HG03520 (cell line): ENCODE data around the gene WDR90.

ENCODE experiments used
- ATAC-seq: cut with Tn5 transposase; IDR thresholded peaks from one replicate; pipeline ENCODE4 v1.9.1; 2021; ENCODE audit warnings: mild to moderate bottlenecking, moderate library complexity; ENCODE audit not compliant: unreplicated experiment

The WDR90 gene

GRCh38 chr16:658679-659571 is 9.8 kb downstream of the WDR90 start:
- ATAC-seq, result no peak

DNA sequence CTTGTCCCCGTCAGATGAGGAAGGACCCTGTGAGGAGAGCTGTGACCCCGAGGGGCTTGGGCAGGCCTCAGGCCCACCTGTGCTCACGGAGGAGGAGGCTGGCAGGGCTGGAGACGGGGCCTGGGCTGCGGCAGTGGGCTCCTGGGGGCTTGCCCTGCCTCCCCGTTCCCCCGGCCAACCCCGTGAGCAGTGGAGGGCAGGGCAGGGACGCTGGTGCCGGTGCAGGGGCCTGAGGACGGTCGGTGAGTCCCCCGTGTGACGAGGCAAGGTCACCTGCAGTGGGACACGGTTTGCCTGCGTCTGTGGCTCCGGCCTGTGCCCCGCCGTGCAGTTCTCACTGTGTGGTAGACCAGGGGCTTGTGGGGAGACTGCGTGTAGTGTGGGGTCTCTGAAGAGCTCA is 10.5 kb downstream of the WDR90 start:
- no peak for ATAC-seq

- no peak for ATAC-seq
Observed at GRCh38 chr16:660132-660458, 10.9 kb downstream of the WDR90 start.

DNA sequence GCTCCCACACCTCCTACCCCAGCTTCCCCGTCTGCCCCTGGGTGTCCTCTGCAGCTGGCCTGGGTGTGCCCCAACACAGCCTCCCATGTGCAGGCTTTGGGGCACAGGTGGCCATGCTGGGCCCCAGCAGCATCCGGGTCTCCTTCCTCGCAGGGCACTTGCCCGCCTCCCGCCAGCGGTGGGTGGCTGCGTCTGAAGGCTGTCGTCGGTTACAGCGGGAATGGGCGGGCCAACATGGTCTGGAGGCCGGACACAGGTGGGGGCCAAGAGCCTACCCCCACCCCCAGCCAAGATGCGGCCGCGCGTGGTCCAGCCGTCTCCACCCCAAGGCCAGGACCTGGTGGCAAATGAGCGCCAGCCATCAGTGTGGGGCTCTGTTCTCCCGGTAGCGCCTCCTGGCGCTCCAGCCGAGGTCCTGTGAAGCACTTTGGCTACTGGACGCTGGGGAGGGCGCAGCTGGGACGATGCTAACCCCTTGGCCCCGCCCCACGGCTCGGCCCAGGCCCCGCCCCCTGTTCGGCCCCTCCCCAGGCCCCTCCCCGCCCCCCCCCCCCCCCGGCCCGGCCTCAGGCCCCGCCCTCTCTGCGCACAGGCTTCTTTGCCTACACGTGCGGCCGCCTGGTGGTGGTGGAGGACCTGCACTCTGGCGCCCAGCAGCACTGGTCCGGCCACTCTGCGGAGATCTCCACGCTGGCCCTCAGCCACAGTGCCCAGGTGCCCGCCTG is 11.5 kb downstream of the WDR90 start:
- ATAC-seq, result peak; percentile 47

DNA sequence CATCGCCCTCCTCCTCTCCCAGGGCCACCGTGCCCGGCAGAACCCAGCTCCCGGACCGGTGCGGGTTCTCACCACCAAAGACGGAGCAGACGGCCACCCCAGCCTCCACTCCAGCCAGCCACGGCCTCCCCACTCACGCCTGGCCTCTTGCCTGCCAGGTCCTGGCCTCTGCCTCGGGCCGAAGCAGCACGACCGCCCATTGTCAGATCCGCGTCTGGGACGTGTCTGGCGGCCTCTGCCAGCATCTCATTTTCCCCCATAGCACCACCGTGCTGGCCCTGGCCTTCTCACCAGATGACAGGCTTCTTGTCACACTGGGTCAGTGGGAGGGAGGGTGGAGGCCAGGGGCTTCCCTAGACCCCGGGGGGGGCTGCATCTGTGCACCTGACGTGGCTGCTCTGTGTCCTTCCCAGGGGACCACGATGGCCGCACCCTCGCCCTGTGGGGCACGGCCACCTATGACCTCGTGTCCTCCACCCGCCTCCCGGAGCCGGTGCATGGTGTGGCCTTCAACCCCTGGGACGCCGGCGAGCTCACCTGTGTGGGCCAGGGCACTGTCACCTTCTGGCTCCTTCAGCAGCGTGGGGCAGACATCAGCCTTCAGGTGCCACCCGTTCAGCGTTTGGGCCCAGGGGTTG is 12.1 kb downstream of the WDR90 start:
- no peak for ATAC-seq

DNA sequence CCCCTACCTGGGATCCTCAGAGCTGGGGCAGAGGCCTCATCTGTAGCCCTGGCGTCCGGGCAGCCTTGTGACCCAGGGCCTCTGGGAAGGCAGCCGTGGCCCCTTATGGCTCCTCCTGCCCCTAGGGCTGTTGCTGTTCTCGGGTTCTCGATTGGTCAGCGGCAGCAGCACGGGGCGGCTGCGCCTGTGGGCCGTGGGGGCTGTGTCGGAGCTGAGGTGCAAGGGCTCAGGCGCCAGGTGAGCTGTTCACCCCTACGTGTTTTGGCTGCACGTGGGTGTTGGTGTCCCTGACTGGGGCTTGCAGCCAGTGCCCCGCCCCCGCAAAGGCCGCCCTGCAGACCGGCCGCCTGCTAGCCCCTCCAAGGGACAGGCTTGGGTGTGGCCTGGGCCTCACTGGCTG is 12.9 kb downstream of the WDR90 start:
- no peak for ATAC-seq

DNA sequence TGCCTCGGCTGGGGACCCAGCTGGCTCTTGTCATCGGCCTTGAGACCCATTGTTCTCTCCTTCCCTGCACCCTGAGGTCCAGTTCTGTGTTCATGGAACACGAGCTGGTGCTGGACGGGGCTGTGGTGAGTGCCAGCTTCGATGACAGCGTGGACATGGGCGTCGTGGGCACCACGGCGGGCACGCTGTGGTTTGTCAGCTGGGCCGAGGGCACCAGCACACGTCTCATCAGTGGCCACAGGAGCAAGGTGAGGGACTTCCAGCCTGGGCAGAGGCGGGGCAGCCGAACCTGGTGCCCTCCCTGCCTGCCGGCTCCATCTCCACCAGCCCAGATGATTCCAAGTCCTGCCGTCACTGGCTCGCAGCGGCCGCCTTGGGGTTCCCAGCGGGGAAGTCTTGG is 13.4 kb downstream of the WDR90 start:
- no peak for ATAC-seq

DNA sequence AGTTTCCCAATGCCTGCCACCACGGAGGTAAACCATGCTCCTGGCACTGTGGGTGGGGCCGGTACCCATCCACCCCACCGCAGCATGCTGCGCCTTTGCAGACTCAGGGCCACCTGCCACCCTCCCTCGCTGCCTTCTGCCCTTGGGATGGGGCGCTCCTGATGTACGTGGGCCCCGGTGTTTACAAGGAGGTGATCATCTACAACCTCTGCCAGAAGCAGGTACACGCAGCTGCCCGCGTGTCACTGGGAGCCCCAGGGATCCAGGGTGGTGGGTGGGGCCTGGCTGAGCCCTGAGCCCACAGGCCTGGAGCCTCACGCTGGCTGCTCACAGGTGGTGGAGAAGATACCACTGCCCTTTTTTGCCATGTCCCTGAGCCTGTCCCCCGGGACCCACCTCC is 17.4 kb downstream of the WDR90 start:
- no peak for ATAC-seq

- ATAC-seq, result no peak
Observed at GRCh38 chr16:667113-667779, 18.1 kb downstream of the WDR90 start.

DNA sequence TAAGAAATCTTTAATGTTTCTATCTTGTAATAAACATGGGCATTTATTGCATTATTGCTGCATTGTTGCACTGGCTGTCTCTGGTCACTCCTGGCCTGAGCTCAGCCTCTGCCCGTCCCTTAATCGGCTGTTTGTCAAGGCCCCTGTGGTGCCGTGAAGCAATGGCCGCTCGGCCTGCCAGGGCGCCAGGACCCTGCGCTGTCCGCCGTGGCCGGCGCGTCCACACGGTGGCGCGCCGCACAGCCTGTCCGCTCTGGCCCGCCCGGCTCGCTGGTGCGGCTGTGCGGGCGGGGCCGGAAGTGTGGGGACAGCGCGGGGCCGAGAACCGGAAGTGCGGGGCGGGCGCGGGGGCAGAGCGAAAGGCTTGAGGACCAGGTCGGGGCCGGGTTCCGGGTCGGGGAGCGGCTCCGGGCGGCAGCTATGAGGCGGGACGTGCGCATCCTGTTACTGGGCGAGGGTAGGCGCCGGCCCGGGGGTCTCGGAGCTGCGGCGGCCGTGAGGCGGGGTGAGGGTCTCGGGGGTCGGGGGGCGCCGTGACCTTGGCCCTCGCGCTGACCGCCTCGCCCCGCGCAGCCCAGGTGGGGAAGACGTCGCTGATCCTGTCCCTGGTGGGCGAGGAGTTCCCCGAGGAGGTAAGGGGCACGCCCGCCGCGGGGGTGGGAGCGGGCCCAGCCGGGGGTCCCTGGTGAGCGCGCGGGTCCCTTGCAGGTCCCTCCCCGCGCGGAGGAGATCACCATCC is 18.8 kb downstream of the WDR90 start, which contains the start of gene RHOT2:
RHOT2 (plus strand) TSS at position 353 of the 739 bp plus-strand sequence; CDS start at position 421, 68 bp downstream.
- ATAC-seq, result peak; percentile 82

DNA sequence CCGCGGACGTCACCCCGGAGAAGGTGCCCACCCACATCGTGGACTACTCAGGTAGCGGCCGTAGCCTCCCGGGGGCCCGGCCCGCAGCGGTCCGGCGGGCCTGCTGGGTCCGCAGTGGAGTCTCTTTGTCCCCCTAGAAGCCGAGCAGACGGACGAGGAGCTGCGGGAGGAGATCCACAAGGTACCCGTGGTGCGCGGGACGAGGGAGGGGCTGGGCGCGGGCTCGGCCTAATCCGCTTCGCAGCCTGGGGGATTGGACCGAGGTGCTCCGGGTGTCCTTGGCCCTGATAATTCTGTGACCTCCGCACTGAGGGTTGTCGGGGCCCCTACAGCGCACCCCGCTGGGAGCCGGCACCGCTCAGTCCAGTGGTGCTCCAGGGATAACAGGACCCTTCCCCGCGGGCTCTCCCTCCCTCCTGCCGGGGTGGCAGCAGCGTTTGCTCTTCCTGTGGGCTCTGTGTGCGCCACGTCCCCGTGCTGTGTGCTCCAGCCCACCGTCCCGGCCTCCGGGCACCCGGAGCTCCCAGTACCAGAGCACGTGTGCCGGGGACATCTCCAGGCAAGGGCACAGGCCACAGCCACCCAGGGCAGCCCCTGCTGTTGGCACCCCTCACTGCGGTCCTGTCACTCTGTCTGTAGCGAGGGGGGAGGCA is 19.5 kb downstream of the WDR90 start:
- no peak for ATAC-seq

- no peak for ATAC-seq
Observed at GRCh38 chr16:669666-670065, 20.5 kb downstream of the WDR90 start.

GRCh38 chr16:670485-671352 is 21.6 kb downstream of the WDR90 start:
- ATAC-seq, result no peak

DNA sequence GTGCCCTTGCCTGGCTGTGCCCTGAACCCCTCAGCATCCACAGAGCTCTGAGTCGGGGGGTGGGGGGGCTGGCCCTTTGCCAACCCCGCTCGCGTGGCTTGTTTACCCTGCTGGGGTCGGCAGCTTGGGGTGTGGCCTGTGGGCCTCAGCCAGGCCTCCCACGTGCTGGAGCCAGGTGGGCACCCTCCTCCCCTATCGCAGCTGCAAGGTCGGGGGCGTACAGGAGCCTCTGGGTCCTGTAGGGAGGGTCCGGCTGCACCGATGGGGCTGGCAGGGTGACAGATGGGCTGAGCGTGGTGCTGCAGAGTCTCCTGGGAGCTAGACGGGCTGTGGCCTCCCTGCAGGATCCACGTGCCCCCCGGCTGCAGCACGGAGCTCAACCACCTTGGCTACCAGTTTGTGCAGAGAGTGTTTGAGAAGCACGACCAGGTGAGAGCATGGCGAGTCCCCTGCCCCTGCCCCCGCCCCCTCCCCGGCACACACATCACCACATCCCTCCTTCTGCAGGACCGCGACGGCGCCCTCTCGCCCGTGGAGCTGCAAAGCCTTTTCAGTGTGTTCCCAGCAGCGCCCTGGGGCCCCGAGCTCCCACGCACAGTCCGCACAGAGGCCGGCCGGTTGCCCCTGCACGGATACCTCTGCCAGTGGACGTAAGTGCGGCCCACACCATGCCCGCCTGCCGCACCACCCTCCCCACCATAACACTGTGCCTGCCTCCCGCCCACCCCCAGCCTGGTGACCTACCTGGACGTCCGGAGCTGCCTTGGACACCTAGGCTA is 22.4 kb downstream of the WDR90 start:
- ATAC-seq, result no peak

- ATAC-seq, result no peak
Observed at GRCh38 chr16:672371-672770, 23.2 kb downstream of the WDR90 start.

DNA sequence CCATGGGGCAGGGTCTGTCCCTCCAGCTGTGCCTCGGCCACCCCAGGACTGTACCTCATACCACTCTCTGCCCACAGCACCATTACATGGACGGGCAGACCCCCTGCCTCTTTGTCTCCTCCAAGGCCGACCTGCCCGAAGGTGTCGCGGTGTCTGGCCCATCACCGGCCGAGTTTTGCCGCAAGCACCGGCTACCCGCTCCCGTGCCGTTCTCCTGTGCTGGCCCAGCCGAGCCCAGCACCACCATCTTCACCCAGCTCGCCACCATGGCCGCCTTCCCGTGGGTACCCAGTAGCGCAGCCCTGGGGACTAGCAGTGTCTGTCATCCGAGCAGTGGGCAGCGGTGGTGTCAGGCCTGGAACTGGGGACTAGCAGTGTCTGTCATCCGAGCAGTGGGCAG is 23.7 kb downstream of the WDR90 start:
- ATAC-seq, result no peak

DNA sequence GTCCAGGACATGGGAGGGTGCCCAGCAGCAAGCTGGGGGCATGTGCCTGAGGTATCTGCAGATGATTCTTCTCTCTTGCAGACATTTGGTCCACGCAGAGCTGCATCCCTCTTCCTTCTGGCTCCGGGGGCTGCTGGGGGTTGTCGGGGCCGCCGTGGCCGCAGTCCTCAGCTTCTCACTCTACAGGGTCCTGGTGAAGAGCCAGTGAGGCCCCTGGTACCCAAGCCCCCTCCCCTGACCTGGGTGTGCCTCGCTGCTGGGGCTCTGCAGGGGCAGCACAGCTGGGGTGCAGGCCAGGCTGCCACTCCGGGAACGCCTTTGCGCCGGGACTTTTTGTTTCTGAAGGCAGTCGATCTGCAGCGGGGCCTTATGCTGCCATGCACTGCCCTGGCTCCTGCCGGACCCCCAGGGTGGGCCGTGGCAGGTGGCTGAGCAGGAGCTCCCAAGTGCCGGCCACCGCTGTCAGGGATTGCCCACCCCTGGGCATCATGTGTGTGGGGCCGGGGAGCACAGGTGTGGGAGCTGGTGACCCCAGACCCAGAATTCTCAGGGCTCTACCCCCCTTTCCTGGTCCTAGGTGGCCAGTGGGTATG is 24.3 kb downstream of the WDR90 start:
- ATAC-seq, result no peak
